Tibial nerve (tissue), 4 donors: ENCODE results near the gene TRABD2B. TPM values are rescaled to one million over a fixed set of nuclear protein-coding genes. Genes with fewer than 3 reads are reported as not detected.

Experiments used
- DNase-seq, 2 donors: peaks; one replicate each; pipeline ENCODE4 v3.0.0-alpha.2; 2019; ENCODE audit warnings: low spot score in 2 of 2
- H3K27ac ChIP-seq, 4 donors: fragments of 200-600 bp; sonication (generic) in 3 of 4; one replicate each; pipeline ENCODE4 v1.5.1; 2017 to 2019; ENCODE audit warnings: mild to moderate bottlenecking in 1 of 4
- H3K27me3 ChIP-seq, 2 donors: fragments of 200-600 bp; sonication (generic) in 1 of 2; one replicate each; pipeline versions ENCODE4 v1.5.1 to v1.6.0; 2017 to 2019
- H3K36me3 ChIP-seq, 3 donors: fragments of 200-600 bp; sonication (generic); one replicate each; pipeline ENCODE4 v1.5.1; 2018 to 2019
- H3K4me1 ChIP-seq, 4 donors: fragments of 200-600 bp; sonication (generic) in 3 of 4; one replicate each; pipeline ENCODE4 v1.5.1; 2017 to 2019
- H3K4me3 ChIP-seq, 4 donors: fragments of 200-600 bp; sonication (generic) in 3 of 4; one replicate each; pipeline ENCODE4 v1.5.1; 2017 to 2019; ENCODE audit warnings: mild to moderate bottlenecking in 1 of 4, moderate library complexity in 1 of 4
- H3K9me3 ChIP-seq, 4 donors: fragments of 200-600 bp; sonication (generic) in 3 of 4; one replicate each; pipeline ENCODE4 v1.5.1; 2017 to 2019
- CTCF ChIP-seq, 5 experiments: fragments of 200-600 bp in 3 of 5; fragments of 450-650 bp in 2 of 5; sonication (generic) in 3 of 5; IDR thresholded peaks; one replicate each; pipeline ENCODE4 v1.5.1; 2016 to 2019; ENCODE audit warnings: antibody characterized with exemption in 5 of 5, mild to moderate bottlenecking in 3 of 5, moderate library complexity in 2 of 5
- EP300 ChIP-seq, 2 donors: sonication (generic); formaldehyde crosslinking; IDR thresholded peaks; one replicate each; pipeline ENCODE4 v1.6.1; 2017; ENCODE audit warnings: antibody characterized with exemption in 2 of 2, mild to moderate bottlenecking in 1 of 2
- POLR2A ChIP-seq, 2 donors: fragments of 450-650 bp; IDR thresholded peaks; one replicate each; pipeline ENCODE4 v1.6.1; 2017; ENCODE audit warnings: antibody characterized with exemption in 2 of 2, mild to moderate bottlenecking in 2 of 2, moderate library complexity in 2 of 2
- WGBS, 2 donors: methylation state at CpG; one replicate each; pipeline ENCODE4 v1.1.5; 2018; 5-methylcytosine and 5-hydroxymethylcytosine counted together
- total RNA-seq, 4 donors: library from RNA; depleted of rRNA; stranded (reverse); fragments of >200 nt; gene quantifications; one replicate each; pipeline ENCODE4 v1.1.0, GENCODE V29; 2016

TRABD2B gene
- total RNA-seq, 4 donors from 2014 or later: 1.3 to 4.1 (median 2.3) TPM

DNA sequence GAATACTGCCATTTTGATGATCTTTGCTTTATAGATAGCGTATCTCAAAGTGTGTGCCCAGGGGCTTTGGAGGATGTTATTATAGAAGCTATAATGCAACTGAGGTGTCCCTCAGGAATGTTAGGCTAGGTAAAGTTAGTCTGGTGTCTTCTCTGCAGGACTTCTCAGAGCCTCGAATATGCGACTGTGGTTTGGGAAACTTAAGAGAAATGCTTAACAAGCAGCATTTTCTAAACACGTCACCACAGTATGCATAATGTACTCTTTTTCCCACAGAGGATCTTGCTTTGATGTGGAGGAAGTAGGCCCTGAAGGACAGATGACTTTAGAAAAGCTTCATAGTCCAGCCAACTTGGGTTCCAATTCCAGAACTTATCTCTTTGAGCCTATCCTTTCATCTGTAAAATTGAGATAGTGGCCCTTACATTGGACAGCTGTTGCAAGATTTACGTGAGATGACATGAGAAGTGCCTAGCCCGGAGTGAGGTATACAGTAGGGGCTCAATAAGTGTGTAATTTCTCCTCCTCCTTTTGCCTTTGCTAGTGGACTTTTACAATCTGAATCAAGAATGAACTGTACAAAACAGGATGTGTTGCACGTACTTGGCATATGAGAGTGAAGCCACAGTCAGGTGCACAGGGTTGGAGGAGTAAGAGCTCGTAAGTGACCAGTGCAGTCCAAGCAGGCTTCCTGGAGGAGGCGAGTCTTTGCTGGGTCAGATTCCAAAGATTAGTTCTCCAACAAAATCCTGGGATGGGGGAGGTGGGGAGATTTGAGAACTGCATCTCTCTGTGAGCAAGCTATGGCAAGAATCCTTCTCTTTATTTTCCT is 29.7 kb upstream of the TRABD2B start:
- no peak for DNase-seq
- H3K27ac ChIP-seq: no peak overlapping the region
- peaks cover 0 to 13% (median 3%) of the 10 kb centered on the region in 4 donors for H3K4me1 ChIP-seq
- no peak for TF ChIP-seq EP300 (IDR thresholded peaks at IDR 0.05)
- no peak for TF ChIP-seq CTCF (IDR thresholded peaks at IDR 0.05)
- no peak for TF ChIP-seq POLR2A (IDR thresholded peaks at IDR 0.05)
- no peaks in the 10 kb centered on the region for H3K36me3 ChIP-seq
- H3K27me3 ChIP-seq: no peaks in the 10 kb centered on the region
- H3K4me3 ChIP-seq: no peak overlapping the region
- WGBS, 2 donors: 96% methylated on average over 9 of the region's 9 CpGs
- no peaks in the 10 kb centered on the region for H3K9me3 ChIP-seq

GRCh38 chr1:48026275-48026674 is 29.1 kb upstream of the TRABD2B start:
- WGBS, 2 donors: 70 to 73% methylated on average over 2 of the region's 2 CpGs
- H3K27ac ChIP-seq: no peak overlapping the region
- H3K9me3 ChIP-seq: no peaks in the 10 kb centered on the region
- DNase-seq: no peak
- peaks cover 0 to 10% (median 3%) of the 10 kb centered on the region in 4 donors for H3K4me1 ChIP-seq
- no peak overlapping the region for H3K4me3 ChIP-seq
- no peaks in the 10 kb centered on the region for H3K27me3 ChIP-seq
- TF ChIP-seq EP300 (IDR thresholded peaks at IDR 0.05): no peak
- TF ChIP-seq CTCF (IDR thresholded peaks at IDR 0.05): no peak
- no peak for TF ChIP-seq POLR2A (IDR thresholded peaks at IDR 0.05)
- H3K36me3 ChIP-seq: no peaks in the 10 kb centered on the region

GRCh38 chr1:48025076-48025475 is 27.9 kb upstream of the TRABD2B start:
- no peaks in the 10 kb centered on the region for H3K9me3 ChIP-seq
- no peak for TF ChIP-seq POLR2A (IDR thresholded peaks at IDR 0.05)
- no peak for TF ChIP-seq CTCF (IDR thresholded peaks at IDR 0.05)
- TF ChIP-seq EP300 (IDR thresholded peaks at IDR 0.05): no peak
- no peaks in the 10 kb centered on the region for H3K4me1 ChIP-seq
- no peak overlapping the region for H3K27ac ChIP-seq
- DNase-seq: no peak
- H3K4me3 ChIP-seq: no peak overlapping the region
- H3K27me3 ChIP-seq: no peaks in the 10 kb centered on the region
- no peaks in the 10 kb centered on the region for H3K36me3 ChIP-seq

DNA sequence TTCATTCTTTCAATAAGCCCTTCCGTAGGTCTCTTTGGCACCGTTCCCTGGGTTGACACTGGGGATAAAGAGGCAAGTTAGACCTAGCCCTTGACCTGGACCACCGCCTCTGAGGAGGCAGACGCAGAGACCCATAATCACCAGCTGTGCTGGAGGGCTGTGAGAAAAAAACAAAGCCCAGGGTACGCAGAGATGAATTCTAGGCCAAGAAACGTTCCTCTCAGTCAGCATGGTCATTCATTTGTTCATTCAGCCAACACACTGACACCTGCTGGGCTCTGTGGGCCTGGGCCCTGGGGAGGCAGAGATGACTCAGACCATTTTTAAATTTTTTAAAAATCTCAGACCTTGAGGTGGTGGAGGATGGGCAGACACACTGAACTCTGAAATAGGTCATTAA is 26.3 kb upstream of the TRABD2B start:
- Histone ChIP-seq H3K9me3 (no peaks in the 10 kb centered on the region), H3K4me1 (no peaks in the 10 kb centered on the region), H3K36me3 (no peaks in the 10 kb centered on the region), H3K27me3 (no peaks in the 10 kb centered on the region), H3K27ac (no peak overlapping the region), H3K4me3 (no peak overlapping the region)
- TF ChIP-seq EP300 (IDR thresholded peaks at IDR 0.05) (no peak), POLR2A (IDR thresholded peaks at IDR 0.05) (no peak), CTCF (IDR thresholded peaks at IDR 0.05) (no peak)
- DNase-seq: no peak
- 62 to 78% methylated on average over 6 of the region's 6 CpGs for WGBS, 2 donors

DNA sequence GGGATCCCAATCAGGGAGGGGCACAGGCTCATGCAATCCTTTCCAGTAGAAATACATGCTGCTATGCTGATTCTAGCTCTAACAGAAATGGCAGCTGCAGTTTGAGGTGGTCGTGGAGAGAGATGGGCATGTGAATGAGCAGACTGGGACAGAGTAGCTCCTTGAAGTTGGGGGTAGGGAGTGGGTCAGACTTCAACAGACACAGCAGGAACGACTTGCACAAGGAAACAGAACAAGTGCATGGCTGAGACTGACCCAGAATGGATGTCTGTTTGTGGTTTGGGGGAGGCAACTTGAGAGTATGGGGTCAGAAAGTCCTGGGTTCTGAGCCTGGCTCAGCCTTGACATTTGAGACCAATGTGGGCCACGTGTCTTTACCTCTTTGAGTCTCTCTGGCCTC is 25.1 kb upstream of the TRABD2B start:
- Histone ChIP-seq H3K9me3 (no peaks in the 10 kb centered on the region), H3K27ac (no peak overlapping the region), H3K4me1 (no peaks in the 10 kb centered on the region), H3K27me3 (no peaks in the 10 kb centered on the region), H3K4me3 (no peak overlapping the region), H3K36me3 (no peaks in the 10 kb centered on the region)
- TF ChIP-seq POLR2A (IDR thresholded peaks at IDR 0.05): no peak
- TF ChIP-seq CTCF (IDR thresholded peaks at IDR 0.05): no peak
- no peak for TF ChIP-seq EP300 (IDR thresholded peaks at IDR 0.05)
- 74 to 82% methylated on average over 3 of the region's 3 CpGs for WGBS, 2 donors
- DNase-seq: no peak
